Stomach (tissue), 4 donors: Measurements from ENCODE around the gene SCRT2.

Source experiments
- CTCF ChIP-seq, 7 experiments: fragments of 450-650 bp in 4 of 7; fragments of 200-600 bp in 3 of 7; sonication (generic) in 3 of 7; IDR thresholded peaks; one replicate each; pipeline ENCODE4 v1.5.1; 2016 to 2019; ENCODE audit warnings: antibody characterized with exemption in 7 of 7, control low read depth in 2 of 7, mild to moderate bottlenecking in 1 of 7
- EP300 ChIP-seq: sonication (generic); formaldehyde crosslinking; IDR thresholded peaks from one replicate; pipeline ENCODE4 v1.6.1; 2017; ENCODE audit warnings: antibody characterized with exemption
- POLR2A ChIP-seq, 4 donors: fragments of 450-650 bp; IDR thresholded peaks; one replicate each; pipeline ENCODE4 v1.6.1; 2016; ENCODE audit warnings: antibody characterized with exemption in 4 of 4, control low read depth in 2 of 4, mild to moderate bottlenecking in 1 of 4, moderate library complexity in 1 of 4
- POLR2AphosphoS5 ChIP-seq, 3 donors: sonication (generic); formaldehyde crosslinking; IDR thresholded peaks; one replicate each; pipeline ENCODE4 v1.6.1; 2016; ENCODE audit warnings: antibody characterized with exemption in 3 of 3

- TF ChIP-seq CTCF (IDR thresholded peaks at IDR 0.05) (no peak), POLR2A (IDR thresholded peaks at IDR 0.05) (no peak), EP300 (no peak), POLR2AphosphoS5 (IDR thresholded peaks at IDR 0.05) (no peak)
Measured at GRCh38 chr20:694496-694895, 18.9 kb upstream of the SCRT2 start.
